ENCODE results near the gene PCDH9. TPM values are rescaled to one million over a fixed set of nuclear protein-coding genes. Genes with fewer than 3 reads are reported as not detected.
A peak's percentile ranks its signal among the peaks of the same experiment; 100 is the strongest.

Gene PCDH9
- polyA plus RNA-seq, 1 of the 3 experiments (the other 2 are of a cell fraction) = 1.3 TPM

DNA sequence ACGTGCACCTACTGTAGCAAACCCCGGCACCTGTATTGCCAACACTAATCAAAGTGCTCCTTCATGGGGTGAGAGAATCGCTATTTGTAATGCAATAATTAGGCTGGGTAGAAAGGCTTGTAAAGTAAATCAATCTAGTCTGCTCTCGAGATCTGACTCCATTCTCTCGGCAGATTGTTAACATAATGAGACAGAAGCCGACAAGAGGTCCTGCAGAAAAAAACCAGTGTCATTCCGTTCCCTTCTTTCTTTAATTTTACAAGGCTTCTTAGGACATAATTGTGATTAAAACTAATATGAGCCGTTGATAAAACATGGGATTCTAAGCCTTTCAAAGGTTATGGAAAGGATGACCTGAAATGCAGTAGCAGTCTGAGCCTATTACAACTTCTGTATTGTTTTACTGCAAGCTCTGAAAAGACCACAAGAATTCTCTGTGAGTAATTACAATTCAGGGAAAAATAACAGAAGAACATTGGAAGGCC, 530.0 kb downstream of the PCDH9 start:
- Histone ChIP-seq H3K4me1 (ENCODE audit: control insufficient read depth in 1 of 2, insufficient read depth in 2 of 2, low read depth in 1 of 2, low read length in 1 of 2) (no peaks in the 10 kb centered on the region; a peak in 1 of 4 replicates), H3K9me3 (no peaks in the 10 kb centered on the region), H3K36me3 (replicated peaks in 1 of 2; ENCODE audit: control insufficient read depth in 1 of 2, insufficient read depth in 2 of 2, low read length in 1 of 2) (no peaks in the 10 kb centered on the region), H3F3A (replicated peaks; ENCODE audit: insufficient read depth) (no peaks in the 10 kb centered on the region), H2AFZ (ENCODE audit: low read depth) (0 out of 2 replicates have a peak overlapping the region, but pooled peaks have one; percentile 5), H3K4me3 (ENCODE audit: low read depth in 2 of 2, low read length in 1 of 2) (no peak overlapping the region), H3K9me2 (no peaks in the 10 kb centered on the region), H3K27ac (ENCODE audit: low read depth in 2 of 2, low read length in 1 of 2) (no peak overlapping the region), H3K27me3 (ENCODE audit: insufficient read depth) (no peaks in the 10 kb centered on the region), H3K4me2 (no peak overlapping the region), H3K79me2 (ENCODE audit: insufficient read depth) (no peaks in the 10 kb centered on the region), H4K20me1 (ENCODE audit: insufficient read depth) (no peaks in the 10 kb centered on the region), H3K9ac (no peak overlapping the region)
- TF ChIP-seq RXRA (IDR thresholded peaks at IDR 0.05; ENCODE audit: borderline replicate concordance, low read depth) (no peak), NFIC (IDR thresholded peaks at IDR 0.05; ENCODE audit: borderline replicate concordance) (no peak), EZH2phosphoT487 (IDR thresholded peaks at IDR 0.05; ENCODE audit: borderline replicate concordance, low read depth) (no peak), ELF1 (IDR thresholded peaks at IDR 0.05) (no peak), FOSL2 (IDR thresholded peaks at IDR 0.05; ENCODE audit: borderline replicate concordance, low read depth) (no peak)
- TF ChIP-seq, protein P1, sequence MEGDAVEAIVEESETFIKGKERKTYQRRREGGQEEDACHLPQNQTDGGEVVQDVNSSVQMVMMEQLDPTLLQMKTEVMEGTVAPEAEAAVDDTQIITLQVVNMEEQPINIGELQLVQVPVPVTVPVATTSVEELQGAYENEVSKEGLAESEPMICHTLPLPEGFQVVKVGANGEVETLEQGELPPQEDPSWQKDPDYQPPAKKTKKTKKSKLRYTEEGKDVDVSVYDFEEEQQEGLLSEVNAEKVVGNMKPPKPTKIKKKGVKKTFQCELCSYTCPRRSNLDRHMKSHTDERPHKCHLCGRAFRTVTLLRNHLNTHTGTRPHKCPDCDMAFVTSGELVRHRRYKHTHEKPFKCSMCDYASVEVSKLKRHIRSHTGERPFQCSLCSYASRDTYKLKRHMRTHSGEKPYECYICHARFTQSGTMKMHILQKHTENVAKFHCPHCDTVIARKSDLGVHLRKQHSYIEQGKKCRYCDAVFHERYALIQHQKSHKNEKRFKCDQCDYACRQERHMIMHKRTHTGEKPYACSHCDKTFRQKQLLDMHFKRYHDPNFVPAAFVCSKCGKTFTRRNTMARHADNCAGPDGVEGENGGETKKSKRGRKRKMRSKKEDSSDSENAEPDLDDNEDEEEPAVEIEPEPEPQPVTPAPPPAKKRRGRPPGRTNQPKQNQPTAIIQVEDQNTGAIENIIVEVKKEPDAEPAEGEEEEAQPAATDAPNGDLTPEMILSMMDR (IDR thresholded peaks at IDR 0.05) = no peak
- TF ChIP-seq, protein P2, sequence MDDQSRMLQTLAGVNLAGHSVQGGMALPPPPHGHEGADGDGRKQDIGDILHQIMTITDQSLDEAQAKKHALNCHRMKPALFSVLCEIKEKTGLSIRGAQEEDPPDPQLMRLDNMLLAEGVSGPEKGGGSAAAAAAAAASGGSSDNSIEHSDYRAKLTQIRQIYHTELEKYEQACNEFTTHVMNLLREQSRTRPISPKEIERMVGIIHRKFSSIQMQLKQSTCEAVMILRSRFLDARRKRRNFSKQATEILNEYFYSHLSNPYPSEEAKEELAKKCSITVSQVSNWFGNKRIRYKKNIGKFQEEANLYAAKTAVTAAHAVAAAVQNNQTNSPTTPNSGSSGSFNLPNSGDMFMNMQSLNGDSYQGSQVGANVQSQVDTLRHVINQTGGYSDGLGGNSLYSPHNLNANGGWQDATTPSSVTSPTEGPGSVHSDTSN (IDR thresholded peaks at IDR 0.05) = no peak
- TF ChIP-seq, protein P3, sequence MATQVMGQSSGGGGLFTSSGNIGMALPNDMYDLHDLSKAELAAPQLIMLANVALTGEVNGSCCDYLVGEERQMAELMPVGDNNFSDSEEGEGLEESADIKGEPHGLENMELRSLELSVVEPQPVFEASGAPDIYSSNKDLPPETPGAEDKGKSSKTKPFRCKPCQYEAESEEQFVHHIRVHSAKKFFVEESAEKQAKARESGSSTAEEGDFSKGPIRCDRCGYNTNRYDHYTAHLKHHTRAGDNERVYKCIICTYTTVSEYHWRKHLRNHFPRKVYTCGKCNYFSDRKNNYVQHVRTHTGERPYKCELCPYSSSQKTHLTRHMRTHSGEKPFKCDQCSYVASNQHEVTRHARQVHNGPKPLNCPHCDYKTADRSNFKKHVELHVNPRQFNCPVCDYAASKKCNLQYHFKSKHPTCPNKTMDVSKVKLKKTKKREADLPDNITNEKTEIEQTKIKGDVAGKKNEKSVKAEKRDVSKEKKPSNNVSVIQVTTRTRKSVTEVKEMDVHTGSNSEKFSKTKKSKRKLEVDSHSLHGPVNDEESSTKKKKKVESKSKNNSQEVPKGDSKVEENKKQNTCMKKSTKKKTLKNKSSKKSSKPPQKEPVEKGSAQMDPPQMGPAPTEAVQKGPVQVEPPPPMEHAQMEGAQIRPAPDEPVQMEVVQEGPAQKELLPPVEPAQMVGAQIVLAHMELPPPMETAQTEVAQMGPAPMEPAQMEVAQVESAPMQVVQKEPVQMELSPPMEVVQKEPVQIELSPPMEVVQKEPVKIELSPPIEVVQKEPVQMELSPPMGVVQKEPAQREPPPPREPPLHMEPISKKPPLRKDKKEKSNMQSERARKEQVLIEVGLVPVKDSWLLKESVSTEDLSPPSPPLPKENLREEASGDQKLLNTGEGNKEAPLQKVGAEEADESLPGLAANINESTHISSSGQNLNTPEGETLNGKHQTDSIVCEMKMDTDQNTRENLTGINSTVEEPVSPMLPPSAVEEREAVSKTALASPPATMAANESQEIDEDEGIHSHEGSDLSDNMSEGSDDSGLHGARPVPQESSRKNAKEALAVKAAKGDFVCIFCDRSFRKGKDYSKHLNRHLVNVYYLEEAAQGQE (IDR thresholded peaks at IDR 0.05; ENCODE audit: low read depth, low read length) = no peak
- TF ChIP-seq, protein P4, sequence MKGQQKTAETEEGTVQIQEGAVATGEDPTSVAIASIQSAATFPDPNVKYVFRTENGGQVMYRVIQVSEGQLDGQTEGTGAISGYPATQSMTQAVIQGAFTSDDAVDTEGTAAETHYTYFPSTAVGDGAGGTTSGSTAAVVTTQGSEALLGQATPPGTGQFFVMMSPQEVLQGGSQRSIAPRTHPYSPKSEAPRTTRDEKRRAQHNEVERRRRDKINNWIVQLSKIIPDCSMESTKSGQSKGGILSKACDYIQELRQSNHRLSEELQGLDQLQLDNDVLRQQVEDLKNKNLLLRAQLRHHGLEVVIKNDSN (IDR thresholded peaks at IDR 0.05; ENCODE audit: borderline replicate concordance, low read depth) = no peak
- TF ChIP-seq, protein P5, sequence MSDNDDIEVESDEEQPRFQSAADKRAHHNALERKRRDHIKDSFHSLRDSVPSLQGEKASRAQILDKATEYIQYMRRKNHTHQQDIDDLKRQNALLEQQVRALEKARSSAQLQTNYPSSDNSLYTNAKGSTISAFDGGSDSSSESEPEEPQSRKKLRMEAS (IDR thresholded peaks at IDR 0.05; ENCODE audit: low read depth) = no peak
- ChIA-PET CTCF (interaction anchor here (1.9 kb wide), 1 partner anchor 524 kb away, joined by 6 read pairs; no protein-coding TSS in a partner anchor), POLR2A (no interaction called here)
- DNase-seq = no peak
- 92% methylated on average over 8 of the region's 8 CpGs for WGBS (ENCODE audit: low lambda C conversion rate)

Data from SK-N-SH (cell line).